ENCODE data around the gene MTUS2. TPM values are rescaled to one million over a fixed set of nuclear protein-coding genes. Genes with fewer than 3 reads are reported as not detected.

The MTUS2 gene
- total and polyA plus RNA-seq, 10 of the 15 experiments (the other 5 are each of a cell fraction or from before 2014, with no cell fraction given) = under 0.01 to 0.05 (median 0.02) TPM; not detected in 6

- TF ChIP-seq USF2 (IDR thresholded peaks at IDR 0.05; ENCODE audit: borderline replicate concordance, low read depth, low read length) (no peak), MTA3 (IDR thresholded peaks at IDR 0.05; ENCODE audit: borderline replicate concordance, low read length) (no peak), EP300 (IDR thresholded peaks at IDR 0.05; ENCODE audit: borderline replicate concordance in 1 of 2, control insufficient read depth in 1 of 2, low read depth in 2 of 2, low read length in 2 of 2) (no peak), MYB (IDR thresholded peaks at IDR 0.05; ENCODE audit: borderline replicate concordance, low read depth, low read length) (no peak), ZSCAN29 (IDR thresholded peaks at IDR 0.05) (no peak), CREB1 (IDR thresholded peaks at IDR 0.05; ENCODE audit: low read depth) (no peak)
Measured at GRCh38 chr13:28831117-28831516, 11.0 kb downstream of the MTUS2 start (continued).

- TF ChIP-seq RFX5 (IDR thresholded peaks at IDR 0.05; ENCODE audit: low read depth, low read length) (no peak), NBN (IDR thresholded peaks at IDR 0.05) (no peak), ZNF207 (IDR thresholded peaks at IDR 0.05; ENCODE audit: borderline replicate concordance) (no peak), NR2F1 (conservative IDR thresholded peaks at IDR 0.05) (no peak), PRDM15 (CRISPR knock-in tag; IDR thresholded peaks at IDR 0.05) (no peak)
- intact Hi-C loops (cut with micrococcal nuclease; ENCODE audit: unreplicated experiment) = no loop called here
- RAD21 ChIA-PET (ENCODE audit: unreplicated experiment) = no interaction called here
- Histone ChIP-seq H3K9me3 (replicated peaks; ENCODE audit: control insufficient read depth, insufficient read depth, low read length) (no peaks in the 10 kb centered on the region), H3K4me2 (ENCODE audit: control insufficient read depth, insufficient read depth) (no peak overlapping the region), H4K20me1 (ENCODE audit: control insufficient read depth, insufficient read depth) (no peaks in the 10 kb centered on the region), H3K4me3 (no peak overlapping the region), H2AFZ (ENCODE audit: control insufficient read depth, low read depth, low read length) (no peak overlapping the region), H3K79me2 (ENCODE audit: control insufficient read depth, insufficient read depth, low read length) (no peaks in the 10 kb centered on the region), H3K4me1 (ENCODE audit: control insufficient read depth, insufficient read depth, low read length) (no peaks in the 10 kb centered on the region), H3K36me3 (ENCODE audit: control insufficient read depth in 2 of 2, insufficient read depth in 2 of 2, low read length in 1 of 2) (no peaks in the 10 kb centered on the region), H3K27ac (ENCODE audit: control insufficient read depth, insufficient read depth) (no peak overlapping the region), H3K9ac (ENCODE audit: control insufficient read depth, insufficient read depth, low read length) (no peak overlapping the region), H3K27me3 (replicated peaks in 1 of 2; ENCODE audit: control insufficient read depth in 2 of 2, insufficient read depth in 2 of 2, low read length in 1 of 2) (no peaks in the 10 kb centered on the region)
- 9% methylated on average over 5 of the region's 5 CpGs for WGBS (ENCODE audit: insufficient coverage, insufficient replicate concordance, low lambda C conversion rate, missing lambda C conversion rate)
- SMC1A ChIA-PET (ENCODE audit: uncharacterized antibody, unreplicated experiment) = no interaction called here
- no peak for ATAC-seq
- POLR2A ChIA-PET = no interaction called here
- FAIRE-seq = no peak
- no TSS peak for BruUV-seq (replicated peaks)
- CTCF ChIA-PET = interaction anchor here (0.6 kb wide), 1 partner anchor 90 kb away, joined by 3 read pairs; no protein-coding TSS in a partner anchor
- no peak for DNase-seq (ENCODE audit: low read depth, low spot score)
- in situ Hi-C loops (cut with MboI) = no loop called here
Measured at GRCh38 chr13:28837111-28837510, 17.0 kb downstream of the MTUS2 start.
